NCI-H82 (cell line): ENCODE results near the gene AP3B1.
"Not testable (repeated sequence)": the region's sequence is repeated elsewhere in the genome, so short reads cannot be mapped to it uniquely, and the experiment has no call there.

Experiments
- DNase-seq: peaks from one replicate; lab custom pipeline; 2025; lab: John Stamatoyannopoulos, UW

The AP3B1 gene

DNA sequence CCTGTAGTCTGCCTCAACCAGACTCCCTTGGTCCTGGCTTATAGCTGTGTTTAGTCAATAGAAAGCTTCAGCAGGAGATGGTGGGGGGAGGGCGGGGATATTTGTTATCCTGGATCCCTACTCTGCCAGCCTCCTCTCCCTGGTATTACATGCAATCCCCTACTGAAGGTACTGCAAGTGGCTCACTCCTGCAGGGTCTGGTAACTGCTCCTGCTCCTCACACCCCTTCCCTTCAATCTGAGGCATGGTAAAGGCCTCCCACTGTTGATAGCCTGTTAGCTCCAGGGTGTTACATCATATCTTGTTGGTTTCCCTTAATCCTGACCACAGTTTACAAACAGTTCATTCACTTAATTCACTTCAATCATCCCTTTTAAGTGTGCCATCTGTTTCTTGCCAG lies 137.5 kb downstream of the AP3B1 start:
- peak; percentile 91 for DNase-seq

DNA sequence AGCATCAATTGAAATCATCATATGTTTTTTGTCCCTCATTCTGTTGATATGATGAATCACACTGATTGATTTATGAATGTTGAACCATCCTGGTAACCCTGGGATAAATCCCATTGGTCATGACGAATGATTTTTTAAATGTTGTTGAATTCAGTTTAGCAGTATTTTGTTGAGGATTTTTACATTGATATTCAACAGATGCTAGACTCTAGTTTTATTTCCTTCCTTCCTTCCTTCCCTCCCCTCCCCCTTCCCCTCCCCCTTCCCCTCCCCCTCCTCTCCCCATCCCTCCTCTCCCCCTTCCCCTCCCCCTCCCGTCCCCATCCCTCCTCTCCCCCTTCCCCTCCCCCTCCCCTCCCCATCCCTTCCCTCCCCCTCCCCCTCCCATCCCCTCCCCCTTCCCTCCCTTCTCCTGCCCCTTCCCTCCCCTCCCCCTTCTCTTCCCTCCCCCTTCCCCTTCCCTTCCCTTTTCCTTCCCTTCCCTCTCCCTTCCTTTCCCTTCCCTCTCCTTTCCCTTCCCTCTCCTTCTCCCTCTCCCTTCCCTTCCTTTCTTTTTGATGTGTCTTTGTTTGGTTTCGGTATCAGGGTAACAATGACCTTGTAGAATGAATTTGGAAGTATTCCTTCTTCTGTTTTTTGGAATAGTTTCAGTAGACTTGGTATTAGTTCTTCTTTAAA lies 142.8 kb downstream of the AP3B1 start:
- no peak for DNase-seq

DNA sequence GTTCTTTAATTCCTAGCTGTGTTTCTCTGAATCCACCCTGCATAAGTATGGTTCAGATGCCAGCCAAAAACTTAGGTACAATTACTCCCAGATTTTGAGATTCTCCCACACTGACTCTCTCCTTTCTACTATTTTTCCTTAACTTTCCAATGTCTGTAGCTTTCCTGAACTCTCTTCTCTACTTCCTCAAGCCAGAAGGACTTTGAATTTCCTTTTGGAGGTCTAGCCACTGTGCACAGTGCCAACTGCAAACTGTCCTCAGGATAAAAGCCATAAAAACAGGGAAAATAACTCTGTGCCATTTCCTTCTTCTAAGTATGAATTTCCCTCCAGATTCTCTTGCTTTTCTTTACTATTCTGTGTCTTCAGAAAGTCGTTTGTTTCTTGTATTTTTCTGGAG lies 157.2 kb downstream of the AP3B1 start:
- no peak for DNase-seq

DNA sequence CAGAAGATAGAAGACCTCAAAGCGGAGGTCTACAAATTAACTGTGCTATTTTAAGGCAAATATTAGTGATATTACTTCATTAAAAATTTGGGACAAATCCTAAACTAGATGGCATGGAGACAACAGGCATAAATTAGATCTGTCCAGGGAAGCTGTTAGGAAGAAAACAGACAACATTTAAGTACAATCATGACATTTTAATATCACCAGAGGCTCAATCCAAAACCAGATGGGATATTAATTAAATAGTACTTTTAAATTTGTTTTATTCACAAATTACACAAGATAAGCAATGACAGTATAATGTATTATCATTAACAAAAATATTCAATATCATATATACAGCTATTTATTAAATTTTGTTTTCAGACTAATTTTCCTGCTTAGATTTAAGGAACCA lies 161.1 kb downstream of the AP3B1 start:
- DNase-seq: no peak

DNA sequence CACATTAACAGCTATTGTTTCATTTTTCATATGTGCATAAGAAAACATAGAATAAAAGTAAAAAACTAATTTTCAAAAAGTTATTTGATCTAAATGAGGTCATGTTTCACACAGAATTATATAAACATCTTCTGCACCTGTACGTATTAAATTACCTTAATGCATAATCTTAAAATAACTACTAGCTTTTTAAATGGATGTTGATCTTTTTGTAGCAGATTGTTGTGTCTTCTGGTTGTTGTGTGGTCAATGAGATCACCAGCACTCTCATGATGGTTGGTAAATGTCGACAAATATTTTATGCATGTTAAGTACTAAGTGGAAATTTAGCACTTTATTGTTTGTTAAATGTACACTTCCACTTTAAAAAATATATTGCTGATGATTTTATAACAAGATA lies 162.0 kb downstream of the AP3B1 start:
- DNase-seq: no peak

DNA sequence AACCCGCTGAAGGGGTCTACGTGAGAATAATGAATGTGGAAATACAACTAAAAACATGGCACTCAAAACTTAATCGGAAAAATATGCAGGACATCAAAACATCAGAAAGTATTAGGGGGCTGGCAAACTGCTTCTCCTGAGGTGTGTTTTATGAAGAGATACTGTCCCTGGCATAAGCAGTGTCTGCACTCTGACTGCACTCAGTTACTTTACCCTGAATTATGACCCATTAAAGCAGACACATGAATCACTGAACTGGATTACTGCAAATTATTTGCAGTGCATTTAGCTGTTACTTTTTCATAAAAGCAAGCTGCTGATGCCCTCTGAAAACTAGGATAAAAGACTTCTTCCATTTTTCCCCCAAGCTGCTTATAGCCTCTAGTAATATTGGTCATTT lies 164.9 kb downstream of the AP3B1 start:
- no peak for DNase-seq

DNA sequence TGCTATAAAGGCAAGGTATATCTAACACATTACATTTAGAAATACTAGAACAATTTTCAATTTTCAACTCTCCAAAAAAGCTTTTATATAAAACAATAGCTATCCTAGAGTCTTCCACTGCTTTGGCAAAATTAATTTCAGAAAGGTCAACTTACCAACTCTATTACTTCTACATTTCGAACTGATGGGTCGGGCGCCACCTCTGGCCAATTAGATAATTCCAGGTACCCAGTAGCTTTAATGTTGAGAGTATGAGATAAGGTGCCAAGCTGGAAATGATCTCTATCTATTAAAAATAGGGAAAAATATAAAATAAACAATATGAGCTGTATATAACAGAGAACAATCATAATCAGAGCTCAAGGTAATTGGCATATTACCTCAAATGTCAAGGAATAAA lies 166.6 kb downstream of the AP3B1 start:
- peak; percentile 5 for DNase-seq

DNA sequence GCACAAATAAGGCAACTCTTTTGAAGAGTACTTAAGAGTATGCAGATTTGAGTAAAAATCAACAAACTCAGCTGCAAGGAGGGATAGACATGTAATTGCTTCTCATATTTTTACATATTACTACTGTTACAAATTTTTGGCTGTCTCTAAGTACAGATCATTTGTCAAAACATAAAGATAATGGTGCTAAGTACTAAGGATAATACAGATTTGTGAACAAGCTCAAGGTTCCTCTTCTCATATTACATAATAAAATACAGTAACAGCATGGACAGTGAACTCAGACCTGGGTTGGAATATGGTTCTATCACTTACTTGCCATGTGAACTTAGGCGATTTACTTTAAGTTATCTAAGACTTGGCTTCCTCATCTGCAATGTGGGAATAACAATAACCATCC lies 168.0 kb downstream of the AP3B1 start:
- DNase-seq: no peak

DNA sequence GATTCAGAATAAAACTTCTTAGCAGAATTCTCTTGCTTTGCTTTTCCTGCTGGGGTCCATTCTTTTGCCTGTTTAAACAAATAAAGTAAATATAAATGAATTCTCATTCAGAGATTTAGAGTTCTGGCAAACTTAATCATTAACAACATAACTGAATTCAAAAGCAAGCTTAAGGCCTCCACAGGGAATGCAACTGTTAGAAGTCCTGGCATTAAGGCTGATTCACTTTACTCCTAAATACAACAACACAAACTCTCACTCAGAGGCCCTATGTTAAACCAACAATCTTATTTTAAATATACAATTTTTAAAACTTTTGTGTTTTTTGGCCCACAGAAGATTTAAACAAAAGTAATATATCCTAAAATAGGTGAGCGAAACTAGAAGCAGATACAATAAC lies 178.3 kb downstream of the AP3B1 start:
- no peak for DNase-seq

DNA sequence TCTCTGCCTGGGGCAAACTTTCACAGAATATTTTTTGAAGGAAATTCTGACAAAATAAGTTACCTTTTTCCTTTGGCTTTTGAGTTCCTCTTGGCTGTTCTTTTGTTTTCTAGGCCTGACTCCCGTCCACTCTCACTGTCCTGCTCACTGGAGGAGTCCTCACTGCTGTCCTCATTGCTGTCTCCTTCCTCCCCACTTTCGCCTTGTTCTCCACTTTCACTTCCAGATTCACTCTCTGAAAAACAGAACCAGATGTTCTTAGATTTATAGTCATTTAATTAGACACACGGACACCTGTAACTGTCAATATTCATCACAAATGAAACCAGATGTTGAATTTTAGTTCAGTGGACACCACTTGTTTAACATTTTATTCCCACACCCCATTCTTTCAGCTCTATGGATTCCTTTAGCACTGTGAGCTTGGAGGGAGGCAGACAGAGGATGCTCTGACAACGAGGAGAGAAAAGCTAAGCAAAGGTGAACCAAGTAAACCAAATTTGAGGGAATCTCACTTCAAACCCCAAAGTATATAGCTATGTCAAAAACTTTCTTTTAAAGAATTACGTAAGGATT lies 180.7 kb downstream of the AP3B1 start:
- DNase-seq: no peak

DNA sequence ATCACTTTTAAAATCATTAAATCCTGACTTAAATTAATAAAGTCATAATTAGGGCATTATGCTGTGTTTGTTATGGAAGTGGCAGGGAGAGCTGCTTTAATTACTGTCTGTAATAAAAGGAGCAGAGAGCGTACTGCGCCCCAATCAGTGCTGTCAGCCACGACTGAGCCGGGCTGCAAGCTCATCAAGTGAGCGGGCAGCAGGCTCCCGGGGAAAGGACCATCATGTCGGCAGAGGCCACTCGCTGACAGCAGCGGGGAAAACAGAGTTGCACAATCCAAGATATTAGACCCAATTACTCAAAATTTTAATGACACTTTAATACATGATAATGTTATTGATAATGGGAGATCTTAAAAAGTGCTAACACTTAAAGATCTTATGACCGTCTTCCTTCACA lies 181.6 kb downstream of the AP3B1 start:
- peak; percentile 35 for DNase-seq

DNA sequence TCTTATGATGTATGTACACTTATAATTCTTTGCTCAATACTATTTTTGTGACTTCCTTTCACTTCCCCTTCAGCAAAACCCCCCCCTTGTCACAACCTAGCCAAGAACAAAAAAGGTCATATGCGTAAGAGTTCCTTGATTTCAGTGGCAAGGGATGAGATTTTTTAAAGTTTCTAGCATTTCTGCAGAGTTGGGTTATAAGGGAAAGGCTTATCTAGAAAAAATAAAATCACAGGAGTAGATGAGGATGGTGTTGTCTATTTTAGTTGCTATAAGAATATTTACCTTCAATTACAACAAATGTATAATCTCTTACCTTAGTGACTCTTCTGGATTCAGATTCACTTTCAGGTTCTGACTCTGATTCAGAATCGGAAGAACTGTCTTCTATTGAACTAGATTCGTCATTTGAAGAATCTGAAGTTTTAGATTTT lies 184.6 kb downstream of the AP3B1 start:
- DNase-seq: no peak

DNA sequence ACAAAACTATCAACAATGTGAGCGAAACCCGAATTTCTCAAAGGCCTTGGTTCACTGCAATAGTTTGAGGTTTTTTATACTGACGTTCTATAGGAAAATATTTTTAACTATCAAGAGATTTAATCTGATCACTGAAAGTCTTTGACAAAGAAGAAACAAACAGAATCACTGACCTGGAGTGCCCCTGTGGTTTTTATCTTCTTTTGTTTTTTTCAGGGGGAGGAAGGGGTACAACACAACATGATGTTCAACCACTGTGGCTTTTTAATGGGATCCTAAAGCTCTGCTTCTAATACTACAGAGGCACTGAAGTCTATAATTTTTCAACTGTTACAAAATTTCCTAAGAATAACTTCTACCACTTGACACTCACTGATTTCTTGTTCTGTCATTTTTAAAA lies 185.9 kb downstream of the AP3B1 start:
- no peak for DNase-seq

DNA sequence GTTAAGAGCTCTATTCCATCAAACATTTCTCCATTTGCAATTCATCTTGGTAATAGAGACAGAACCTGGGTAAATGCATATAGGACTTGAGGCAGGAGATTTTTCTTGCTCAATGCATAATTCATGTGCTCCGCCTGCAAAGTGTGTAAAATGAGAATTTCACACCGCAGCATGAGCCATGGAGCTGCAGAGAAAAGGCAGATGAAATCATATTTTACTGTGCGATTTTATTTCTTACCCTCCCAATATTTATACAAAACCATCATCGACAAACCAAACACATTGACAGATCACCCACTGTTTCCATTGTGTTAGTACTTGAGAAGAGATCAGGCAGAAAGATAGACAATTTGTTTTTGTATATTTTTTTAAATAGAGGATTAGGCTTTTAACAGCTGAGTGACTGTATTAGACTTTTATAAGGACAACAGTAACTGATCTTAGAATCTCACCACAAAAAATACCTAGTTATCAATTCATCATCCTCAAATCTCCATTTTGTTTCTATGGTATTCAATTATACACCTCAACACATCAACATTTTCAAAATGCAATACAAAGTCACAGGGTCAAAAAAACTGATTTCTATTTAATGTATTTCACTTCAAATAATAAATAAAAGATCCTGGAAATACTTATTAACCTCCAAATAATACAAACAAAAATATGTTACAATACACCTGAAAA lies 191.1 kb downstream of the AP3B1 start:
- no peak for DNase-seq

DNA sequence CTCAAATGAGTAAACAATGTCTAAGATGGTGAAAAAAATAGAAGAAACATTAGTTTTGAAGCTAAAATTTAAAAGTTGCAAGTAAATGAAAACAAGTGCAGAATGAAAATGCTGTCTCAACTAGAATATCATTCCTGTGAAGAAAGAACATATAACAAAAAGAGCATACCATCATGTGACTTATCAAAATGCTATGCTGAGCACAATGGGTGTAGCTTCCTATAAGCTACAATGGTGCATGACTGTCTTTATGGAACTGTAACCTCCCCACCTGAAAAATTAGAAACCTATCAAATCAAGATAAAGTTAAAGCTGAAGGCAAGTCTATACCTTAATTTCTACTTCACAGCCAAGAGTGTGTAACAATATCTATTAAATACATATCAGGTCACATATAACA lies 192.0 kb downstream of the AP3B1 start:
- no peak for DNase-seq

DNA sequence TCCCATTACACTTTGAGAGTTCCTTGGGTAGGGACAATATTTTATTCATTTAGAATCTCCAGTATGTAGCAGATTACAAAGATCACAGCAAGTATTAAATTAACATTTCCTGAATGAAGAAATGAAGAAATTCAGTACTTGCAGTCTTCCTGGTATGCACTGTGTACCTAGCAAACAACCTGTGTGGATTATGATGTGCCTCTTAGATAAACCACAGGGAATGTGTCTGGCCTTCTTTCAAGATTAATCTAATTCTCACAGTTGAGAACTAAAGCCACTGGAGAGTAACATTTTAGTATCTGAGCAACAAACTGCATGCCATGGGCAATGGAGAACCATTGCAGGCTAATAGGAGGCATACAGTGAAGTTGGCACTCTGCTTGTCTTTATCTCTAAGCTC lies 199.4 kb downstream of the AP3B1 start:
- no peak for DNase-seq

DNA sequence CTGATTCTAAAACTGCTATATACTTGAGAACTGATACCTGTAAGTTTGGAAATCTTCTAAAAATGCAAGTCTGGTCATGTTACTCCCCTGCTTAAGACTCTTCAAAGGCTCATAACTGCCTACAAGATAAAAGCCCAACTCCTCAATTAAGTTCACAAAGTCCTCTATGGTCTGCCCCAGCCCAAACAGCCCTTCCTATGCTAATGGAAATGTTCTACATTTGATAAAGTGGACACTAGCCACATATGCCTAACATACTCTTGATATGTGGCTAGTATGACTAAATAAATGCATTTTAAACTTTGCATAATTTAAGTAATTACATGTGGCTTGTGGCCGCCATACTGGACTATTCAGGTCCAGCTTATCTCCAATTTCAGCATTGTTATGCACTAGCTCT lies 204.5 kb downstream of the AP3B1 start:
- DNase-seq: no peak

DNA sequence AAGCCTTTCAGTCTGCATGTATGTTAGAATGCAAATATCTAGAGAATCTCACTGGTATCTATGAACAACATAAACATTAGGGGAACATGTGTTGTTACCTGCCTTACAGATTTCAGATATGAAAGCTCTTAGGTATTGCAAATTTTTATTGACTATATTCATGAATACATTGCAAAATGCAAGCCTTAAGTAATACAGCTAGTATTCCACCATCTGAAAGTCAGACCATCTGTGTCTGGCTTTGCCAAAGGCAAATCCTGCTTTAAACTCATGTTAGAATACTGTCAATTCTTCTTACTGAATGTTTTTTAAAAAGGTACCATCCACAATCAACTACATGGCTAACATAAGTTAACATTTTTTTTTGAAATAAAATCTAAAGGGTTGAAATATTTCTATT lies 215.6 kb downstream of the AP3B1 start:
- no peak for DNase-seq

DNA sequence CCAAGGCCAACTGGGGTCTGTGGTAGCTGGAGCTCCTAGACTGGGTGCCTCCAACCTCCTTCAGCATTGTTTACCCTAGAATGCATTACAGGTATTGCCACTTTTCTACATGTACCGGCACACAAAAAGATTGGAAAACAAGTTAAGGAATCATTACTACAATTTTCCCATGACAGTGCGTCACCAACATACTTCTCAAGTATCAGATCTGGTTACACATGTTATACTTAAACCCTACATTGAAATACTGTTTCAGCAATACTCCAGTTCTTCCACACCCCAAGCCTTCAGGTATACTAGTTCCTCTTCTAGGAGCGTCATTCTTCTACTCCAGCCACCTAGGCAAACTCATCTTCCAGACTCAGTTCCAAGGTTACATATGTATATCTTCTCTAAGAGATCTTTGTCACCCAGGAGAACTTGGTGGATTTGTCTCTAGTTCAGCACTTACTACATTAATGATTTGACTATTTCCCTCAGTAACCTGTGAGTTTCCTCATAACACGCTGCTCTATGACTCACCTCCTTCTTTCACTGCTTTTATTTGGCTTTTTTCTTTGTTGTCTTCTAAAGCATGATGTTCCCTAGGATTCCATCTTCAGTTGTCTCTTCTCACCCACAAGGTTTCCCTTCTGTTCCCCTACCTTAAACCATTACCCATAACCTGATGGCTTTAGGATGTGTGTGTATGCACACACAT lies 217.0 kb downstream of the AP3B1 start:
- no peak for DNase-seq

DNA sequence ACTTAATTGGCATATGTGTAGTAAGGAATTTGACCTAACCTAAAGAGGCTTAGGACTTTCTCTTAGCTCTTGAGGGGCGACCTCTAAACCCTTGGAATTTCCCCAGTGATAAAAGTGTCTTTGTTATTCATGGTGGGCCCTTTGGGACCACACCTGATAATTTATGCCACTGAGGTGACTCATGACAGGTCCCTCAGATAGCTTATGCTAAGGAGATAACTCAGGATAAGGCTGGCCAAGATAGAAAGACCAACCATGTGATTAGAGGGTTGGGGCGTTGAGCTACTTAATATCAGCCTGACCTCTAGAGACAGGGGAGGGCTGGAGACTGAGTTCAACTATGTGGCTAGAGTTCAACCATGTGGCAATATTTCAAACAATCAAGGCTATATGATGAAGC lies 218.1 kb downstream of the AP3B1 start:
- DNase-seq: no peak

DNA sequence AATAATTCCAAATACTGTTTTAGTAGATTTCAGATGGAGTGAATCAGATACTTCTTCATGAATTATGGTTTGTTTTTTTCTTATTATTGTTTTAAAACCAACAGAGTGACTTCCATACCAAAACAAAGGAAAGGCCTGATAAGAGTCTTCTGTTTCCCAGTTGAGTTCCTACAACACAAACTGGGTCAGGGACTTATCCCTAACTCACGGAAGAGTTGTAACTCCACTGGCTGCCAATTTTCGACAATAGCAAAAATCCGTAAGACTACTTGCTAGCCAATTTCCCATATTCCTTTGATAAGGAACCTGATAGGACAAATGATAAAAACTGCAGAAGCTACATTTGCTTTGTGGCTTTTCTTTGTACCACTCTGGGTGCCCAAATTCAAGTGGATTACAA lies 219.2 kb downstream of the AP3B1 start:
- no peak for DNase-seq

DNA sequence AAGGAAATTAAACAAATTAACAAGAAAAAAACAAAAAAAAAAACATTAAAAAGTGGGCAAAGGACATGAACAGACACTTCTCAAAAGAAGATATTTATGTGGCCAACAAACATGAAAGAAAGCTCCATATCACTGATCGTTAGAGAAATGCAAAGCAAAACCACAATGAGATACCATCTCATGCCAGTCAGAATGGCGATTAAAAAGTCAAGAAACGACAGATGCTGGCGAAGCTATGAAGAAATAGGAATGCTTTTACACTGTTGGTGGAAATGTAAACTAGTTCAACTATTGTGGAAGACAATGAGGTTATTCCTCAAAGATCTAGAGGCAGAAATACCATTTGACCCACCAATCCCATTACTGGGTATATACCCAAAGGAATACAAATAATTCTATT lies 223.8 kb downstream of the AP3B1 start:
- not testable (repeated sequence) for DNase-seq

DNA sequence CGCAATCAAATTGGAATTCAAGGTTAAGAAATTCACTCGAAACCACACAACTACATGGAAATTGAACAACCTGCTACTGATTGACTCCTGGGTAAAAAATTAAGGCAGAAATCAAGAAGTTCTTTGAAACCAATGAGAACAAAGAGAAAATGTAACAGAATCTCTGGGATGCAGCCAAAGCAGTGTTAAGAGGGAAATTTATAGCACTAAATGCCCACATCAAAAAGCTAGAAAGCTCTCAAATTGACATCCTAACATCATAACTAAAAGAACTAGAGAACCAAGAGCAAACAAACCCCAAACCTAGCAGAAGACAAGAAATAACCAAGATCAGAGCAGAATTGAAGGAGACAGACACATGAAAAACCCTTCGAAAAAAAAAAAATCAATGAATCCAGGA lies 226.9 kb downstream of the AP3B1 start:
- not testable (repeated sequence) for DNase-seq
